GM20431 (cell line): Measurements from ENCODE around the gene PRPS1L1.

Source experiments
- in situ Hi-C: fragments of 300-500 bp; cut with MseI, MboI; formaldehyde crosslinking; loops from one replicate; pipeline ENCODE4 v1.15.0; 2020; ENCODE audit warnings: low sequenced_read_pairs; ENCODE audit not compliant: unreplicated experiment

Gene PRPS1L1

DNA sequence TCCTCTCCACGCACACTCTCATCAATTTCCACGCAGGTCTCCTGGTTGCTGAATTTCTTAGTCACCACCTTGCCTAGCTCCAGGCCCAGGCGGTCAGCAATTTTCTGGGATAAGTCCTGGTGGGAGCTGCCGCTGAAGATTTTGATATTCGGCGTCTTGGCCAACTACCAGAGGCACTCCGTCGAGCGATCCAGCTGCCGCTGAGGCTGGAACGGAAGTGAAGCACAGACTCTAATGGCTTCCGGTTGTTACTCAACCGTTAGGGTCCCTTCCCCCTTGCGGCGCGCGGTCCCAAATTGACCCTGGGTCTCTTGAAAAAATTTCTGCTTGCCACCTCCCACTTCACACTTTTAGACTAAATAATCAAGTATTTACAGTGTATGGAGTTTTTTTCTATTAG is at the start of gene PRPS1L1:
TSS of gene PRPS1L1 (minus strand) at position 219 of the 400 bp plus-strand sequence.
- in situ Hi-C loops = no loop called here

DNA sequence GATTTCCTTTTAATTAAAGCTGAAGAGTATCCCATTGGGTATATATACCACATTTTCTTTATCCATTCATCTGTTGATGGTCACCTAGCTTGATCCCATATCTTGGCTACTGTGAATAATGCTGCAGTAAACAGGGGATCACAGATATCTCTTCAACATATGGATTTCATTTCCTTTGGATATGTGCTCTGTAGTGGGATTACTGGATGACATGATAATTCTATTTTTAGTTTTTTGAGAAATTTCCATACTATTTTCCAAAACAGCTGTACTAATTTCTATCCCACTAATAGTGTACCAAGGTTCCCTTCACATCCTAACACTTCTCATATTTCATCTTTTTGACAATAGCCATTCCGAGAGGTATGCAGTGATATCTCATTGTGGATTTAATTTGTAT is 48.8 kb upstream of the PRPS1L1 start:
- in situ Hi-C loops = no loop called here

DNA sequence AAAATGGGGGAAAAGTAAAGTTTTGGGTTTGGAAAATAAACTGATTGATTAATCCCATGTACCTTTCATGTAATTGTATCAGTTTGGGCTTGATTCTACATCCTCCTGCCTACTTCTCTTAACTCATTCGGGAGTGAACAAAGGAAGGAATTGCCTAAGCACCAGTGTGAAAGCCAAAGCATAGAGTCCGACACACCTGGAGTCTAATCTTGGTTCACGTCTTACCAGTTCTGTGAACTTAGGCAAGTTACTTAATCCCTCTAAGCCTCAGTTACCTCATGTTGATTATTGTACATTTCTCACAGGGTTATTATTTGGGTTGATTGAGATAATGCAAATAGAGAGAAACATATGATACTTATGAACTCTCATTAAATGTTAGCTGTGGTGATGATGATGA is 41.1 kb upstream of the PRPS1L1 start:
- in situ Hi-C loops = no loop called here

DNA sequence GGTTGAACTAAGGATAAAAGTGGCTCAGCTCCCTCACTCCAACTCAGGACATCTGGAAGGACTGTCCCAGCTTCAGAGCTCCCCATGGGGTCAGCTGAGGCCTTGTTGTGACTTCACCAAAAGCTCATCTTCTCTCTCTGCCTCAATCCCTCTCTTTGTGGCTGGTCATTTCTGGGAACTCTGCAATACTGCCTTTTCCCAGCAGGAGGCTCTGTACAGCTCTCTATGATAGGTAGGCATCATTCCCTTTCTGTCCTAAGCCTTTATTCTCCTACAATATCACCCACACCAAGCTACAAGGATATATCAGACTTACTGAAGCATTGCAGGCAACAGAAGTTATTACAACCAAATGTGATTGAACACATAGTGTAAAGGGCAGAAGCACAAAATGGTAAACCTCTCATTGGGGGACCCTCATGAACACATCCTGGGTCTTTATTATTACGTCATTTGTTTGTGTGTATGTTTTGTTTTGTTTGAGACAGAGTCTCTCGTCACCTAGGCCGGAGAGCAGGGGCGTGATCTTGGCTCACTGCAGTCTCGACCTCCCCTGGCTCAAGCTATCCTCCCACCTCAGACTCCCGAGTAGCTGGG is 36.7 kb upstream of the PRPS1L1 start:
- in situ Hi-C loops = no loop called here

DNA sequence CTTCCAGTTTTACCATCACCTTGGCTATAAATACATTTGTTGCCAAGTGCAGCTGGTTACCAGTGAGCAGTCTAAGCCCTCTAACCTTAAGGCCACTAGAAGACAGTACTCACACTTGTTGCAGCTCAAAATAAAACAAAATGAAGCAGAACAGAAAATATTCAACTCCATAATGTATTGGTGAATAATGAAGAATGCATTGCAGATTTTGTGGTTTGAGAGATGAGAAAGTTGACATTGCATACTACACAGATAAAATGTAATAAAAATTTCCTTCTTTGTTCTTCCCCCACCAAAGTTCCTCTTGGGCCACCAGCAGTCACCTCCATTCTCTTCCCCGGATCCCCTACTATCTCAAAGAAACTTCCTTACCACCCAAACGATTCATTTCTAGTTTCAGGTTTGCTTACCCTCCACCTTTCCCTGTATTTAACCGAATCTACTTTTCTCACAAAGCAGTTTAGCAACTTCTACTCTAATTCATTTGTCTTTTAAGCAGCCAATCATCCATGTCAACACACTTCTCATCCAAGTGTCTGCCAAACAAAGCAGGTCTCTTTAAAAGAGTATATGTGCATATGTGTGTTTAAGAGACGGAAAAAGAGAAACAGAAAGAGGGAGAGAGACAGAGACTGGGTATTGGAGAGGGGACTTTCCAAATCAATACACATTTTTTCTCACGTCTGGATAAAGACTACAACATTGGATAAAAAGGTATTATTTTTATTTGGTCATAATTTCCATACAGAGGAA is 35.7 kb upstream of the PRPS1L1 start:
- in situ Hi-C loops = no loop called here

DNA sequence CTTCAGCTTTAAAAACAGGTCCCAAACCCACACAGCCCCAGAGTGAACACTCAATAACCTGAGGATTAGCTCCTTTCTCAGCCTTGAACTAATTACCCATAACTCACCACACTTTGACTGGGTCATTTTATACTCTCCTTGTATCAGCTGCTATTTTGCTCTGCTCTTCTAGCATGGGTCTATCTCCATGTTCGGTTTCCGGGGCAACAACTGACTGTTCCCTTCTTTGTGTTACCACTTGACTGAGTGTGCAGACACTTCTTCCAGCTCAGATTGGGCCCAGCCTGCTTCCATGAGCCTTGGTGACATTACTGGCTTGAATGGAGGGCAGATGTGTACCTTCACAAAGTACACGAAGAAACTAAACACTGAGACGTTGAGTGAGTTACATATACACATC is 31.5 kb upstream of the PRPS1L1 start:
- in situ Hi-C loops = no loop called here

DNA sequence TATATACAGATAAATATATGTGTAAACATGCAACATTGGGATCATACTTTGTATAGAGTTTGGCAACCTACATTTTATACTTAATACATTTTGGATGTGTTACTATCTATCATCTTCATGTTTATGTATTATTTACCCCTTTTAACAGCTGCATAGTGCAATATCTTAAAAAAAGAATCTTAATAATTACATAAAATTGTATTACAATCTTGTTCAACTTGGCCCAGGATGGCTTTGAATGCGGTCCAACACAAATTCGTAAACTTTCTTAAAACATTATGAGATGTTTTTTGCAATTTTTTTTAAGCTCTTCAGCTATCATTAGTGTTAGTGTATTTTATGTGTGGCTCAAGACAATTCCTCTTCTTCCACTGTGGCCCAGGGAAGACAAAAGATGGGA is 26.3 kb upstream of the PRPS1L1 start:
- in situ Hi-C loops = no loop called here

DNA sequence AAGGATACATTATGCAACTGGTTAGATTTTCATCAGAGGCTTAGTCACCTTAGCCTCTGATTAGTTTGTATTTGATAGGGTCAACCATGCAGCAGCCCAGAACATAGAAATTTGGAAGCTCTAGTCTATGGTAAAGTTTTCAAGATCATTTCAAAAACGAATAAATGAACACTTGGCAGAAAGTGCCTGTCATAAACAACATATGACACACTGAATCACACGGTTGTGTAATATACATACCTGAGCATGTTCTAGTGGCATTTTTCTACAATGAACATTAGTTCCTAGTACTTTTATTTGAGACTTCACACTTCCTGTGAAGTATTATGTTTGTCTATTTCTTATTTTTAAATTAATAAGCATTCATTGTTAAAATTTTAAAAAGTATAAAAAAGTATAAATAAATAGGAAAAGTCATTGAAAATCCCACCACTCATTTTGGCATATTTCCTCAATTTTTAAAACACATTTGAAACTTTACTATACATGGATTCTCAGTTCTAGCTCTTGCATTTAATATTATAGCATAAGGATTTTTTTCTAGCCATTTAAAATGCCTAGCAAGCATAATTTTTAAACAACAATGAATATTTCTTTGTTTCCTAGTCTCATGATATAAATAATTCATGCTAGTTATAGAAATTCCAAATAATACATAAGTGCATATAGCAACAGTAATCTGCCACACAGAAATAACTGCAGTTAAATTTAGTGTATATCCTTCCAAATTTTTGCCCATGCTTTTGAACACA is 25.7 kb upstream of the PRPS1L1 start:
- in situ Hi-C loops = no loop called here

DNA sequence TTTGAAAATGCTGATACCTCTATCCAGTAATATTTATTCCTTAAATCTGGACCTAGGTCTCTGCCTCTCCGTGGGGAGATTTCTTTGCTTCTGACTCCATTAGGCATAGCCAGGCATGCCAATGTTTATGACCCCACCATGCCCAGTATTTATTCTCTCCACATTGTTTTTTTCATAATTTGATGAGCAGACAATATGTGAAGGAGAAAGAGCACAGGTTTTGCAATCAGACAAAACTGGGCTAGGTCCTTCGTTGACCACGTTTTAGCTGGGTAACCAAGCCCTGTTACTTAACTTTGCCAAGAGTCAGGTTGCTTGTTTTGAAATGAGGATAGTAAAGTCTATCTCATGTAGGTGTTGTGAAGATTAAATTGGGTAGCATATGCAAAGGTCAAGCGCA is 21.6 kb upstream of the PRPS1L1 start:
- in situ Hi-C loops = no loop called here

DNA sequence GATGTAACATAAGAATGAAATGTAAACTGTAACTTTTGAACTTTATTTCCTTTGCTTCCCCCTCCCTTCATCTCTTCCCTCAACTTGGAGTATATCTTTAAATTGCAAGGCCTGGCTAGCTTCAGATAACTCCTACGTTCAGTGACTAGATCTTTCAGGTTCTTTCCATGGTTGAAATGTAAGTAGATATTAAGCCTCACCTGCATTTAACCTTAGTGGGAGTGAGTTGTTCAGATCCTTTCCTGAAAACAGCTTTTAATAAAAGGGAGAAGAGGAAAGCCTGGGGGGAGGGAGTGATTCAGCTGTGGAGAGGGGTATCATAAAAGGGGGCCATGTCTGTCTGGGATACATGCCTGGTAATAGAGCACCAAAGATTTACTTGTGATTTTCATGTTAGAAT is 19.0 kb upstream of the PRPS1L1 start:
- in situ Hi-C loops = no loop called here

DNA sequence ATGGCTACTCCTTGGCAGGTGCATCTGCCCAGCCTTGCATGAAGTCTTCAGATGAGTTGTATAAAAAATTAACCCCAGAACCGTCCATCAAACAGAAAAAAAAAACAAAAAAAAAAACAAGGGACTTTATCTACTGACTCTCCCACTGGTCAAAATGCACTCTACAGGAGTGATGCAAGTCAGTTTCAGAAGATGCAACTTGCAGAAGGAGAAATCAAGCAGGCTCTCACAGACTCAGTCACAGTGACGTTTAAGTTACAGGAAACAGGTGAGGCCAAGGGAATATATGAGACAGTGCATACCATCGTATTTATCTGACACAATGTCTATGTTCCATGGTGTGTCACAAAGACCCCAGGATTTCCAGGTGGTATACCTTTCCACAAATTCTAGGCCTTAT is 17.5 kb upstream of the PRPS1L1 start:
- in situ Hi-C loops = no loop called here

DNA sequence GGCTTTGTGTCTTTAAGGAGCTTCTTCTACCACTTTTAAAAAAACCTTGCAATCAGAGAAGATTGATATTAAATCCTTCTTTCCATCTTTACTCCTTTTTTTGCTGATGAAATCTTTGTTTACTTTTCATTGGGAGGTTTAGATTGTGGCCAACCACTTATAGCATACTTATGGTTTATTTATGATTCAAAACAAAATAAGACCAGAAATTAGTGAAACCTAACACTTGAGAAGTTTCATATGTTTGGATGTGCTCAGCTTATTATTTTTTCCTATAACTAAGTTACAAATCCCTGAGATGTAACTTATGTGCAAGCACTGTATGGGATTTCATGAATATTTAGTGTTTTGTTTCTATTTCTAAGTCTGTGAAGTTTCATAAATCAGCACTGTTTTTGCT is 13.5 kb upstream of the PRPS1L1 start:
- in situ Hi-C loops = no loop called here

DNA sequence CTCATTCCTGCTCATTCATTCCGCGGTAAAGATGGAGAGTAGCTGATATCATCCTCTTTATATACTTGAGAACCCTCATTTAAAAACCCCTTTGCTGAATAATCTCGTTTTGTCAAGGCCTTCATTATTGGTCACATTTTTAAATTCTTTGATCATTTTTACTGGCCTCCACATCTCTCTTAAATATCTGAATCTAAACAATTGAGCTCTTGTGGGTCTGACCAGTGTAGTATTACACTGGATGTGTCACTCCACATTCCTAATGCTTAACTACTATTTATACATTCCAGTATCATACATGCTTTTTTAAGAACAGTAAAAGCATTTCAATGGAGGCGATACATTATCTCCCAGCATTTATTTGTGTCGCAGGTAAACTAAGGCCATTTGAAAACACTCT is 12.6 kb upstream of the PRPS1L1 start:
- in situ Hi-C loops = no loop called here

DNA sequence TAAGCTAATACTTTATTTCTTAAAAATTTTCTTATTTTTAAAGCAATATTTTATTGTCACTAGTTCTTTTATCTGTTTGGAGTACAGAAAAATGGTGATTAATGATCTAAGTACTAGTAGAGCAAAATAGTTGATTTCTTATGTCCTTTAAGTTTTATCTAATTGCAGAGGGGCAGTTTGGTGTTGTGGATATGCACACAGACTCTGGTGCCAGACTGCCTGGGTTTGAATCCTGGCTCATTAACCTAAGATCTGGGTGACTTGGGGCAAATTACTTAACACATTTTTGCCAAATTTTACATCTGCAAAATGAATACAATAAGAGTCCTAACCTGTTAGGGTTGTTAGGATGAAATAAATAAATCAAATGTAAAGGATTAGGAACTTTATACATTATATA is 10.7 kb upstream of the PRPS1L1 start:
- in situ Hi-C loops = no loop called here

DNA sequence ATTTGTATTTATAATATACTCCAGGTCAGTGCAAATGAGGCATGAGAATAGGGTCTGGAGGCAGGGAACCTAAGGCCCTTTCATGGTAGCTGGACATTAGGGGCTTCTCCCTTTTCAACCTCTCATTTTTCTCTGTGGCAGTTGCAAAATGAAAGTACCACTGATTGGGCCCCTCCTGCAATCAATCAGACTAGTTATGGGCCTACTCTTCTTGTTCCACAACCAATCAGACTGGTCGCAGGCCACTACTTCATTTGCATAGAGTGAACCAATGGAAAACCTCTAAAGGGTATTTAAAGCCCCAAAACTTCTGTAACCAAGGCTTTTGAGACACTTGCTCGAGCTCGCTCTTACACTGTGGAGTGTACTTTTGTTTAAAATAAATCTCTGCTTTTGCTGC is 10.0 kb upstream of the PRPS1L1 start:
- in situ Hi-C loops = no loop called here

DNA sequence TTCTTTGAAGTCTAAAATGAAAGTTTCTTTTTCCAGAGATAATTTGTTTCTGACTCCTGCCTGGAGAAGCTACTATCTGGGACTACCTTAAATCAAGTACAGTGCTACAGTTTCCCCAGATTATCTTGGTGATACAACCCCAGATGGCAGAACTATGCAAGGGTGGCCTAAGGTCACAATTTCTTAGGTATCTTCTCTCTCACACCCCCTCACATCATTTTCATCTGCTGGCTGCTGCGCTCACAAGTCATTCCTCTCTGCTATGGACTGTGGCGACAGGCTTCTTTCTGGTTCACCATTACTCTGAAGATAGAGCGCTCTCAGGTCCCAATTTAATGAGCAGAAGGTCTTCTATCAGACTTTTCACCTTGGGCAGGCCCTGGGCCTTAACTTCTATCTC is 9.1 kb upstream of the PRPS1L1 start:
- in situ Hi-C loops = no loop called here

DNA sequence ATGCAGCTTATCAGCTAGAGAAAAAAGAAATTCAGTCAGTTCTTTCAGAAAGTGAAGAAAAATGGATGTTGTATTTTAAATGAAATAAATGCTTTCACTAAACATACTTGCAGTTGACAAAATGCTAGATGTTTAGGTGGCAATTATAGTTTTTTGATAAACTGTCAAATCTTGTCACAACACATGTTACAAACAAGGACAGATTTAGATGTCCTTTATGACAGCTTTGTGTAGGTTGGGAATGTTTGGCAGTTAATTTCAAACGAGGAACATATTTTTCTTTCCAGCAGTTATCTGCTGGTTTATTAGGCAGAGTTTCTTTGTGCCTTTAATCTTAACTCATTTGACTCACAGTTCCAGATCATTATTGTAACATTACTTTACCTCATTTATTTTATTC is 3.1 kb upstream of the PRPS1L1 start:
- in situ Hi-C loops = no loop called here

DNA sequence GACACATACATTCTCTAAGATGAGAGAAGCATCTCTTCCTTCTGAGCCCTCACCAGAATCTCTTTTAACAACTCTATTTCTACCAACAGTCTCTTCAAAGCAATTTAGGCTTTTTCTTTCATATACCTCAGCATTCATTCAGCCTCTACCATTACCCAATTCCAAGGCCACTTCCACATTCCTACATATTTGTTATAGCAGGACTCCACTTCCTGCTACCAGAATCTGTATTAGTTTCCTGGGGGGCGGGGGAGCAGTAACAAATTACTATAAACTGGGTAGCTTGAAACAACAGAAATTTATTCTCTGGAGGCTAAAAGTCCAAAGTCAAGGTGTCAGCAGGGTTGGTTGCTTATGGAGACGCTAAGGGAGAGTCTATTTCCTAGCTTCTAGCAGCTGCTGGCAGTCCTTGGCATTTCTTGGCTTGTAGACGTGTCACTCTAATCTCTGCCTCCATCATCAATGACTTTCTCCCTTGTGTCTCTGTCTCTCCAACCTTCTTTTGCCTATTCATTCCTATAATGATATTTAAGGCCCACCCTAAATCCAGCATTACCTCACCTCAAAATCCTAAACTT is 7.4 kb downstream of the PRPS1L1 start:
- in situ Hi-C loops = no loop called here

DNA sequence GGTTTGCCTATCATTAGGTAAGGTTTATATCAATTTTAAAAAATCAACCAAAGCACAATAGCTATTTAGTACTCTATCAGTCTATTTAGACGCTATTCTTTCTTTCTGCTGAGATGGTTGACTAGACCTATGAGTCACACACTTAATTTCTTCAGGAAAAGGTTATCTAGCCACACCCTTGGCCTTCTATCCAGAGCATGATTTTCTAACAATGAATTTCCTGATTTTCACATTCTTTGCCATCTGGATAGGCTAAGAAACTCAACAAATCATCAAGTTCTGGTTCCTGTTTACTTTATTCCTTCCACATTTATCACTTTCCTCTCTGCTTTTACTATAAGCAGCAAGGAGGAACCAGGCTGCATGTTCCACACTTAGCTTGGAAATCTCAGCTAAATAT is 8.1 kb downstream of the PRPS1L1 start:
- in situ Hi-C loops = no loop called here

DNA sequence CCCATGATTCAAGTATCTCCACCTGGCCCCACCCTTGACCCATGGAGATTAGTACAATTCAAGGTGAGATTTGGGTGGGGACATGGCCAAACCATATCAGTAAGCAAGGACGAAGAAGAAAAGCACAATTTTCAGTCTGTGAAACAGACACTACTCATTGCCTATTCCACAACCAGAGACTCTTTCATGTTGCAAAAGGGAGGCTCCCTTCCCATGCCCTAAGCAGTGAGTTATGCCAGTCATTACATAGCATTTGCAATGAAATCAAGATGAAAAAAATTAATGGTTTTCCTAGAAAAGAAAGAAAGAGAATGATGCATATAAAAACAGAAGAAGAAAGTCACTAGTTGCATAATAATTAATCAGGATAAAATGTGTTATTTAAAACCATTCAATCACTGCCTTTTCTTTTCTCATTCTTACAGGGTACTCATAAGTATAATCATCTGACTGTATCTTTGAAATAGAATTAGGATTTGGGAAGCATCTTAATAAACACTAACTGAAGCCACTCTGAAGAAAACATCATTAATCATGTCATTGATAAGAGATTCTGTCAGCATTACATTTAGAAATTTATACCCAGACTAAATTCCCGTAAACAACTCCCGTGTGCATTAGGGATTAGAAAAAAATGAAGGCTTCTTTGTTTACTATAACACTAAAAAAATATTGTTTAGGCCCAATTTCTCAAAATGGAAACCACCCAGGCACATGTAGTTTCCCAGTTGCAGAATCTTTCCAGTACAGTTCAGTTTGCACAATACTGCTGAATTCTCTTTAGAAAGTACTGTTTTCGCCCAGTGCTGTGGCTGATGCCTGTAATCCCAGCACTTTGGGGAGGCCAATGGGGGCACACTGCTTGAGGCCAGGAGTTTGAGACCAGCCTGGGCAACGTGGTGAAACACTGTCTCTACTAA is 9.1 kb downstream of the PRPS1L1 start:
- in situ Hi-C loops = no loop called here
